ENCODE measurements around the gene NCAM2. TPM values are rescaled to one million over a fixed set of nuclear protein-coding genes. Genes with fewer than 3 reads are reported as not detected.

NCAM2 gene
- total and polyA plus RNA-seq, 2 experiments from 2014 or later = 0.36 to 0.83 TPM

- H3K27me3 ChIP-seq (ENCODE audit: insufficient read depth) = no peaks in the 10 kb centered on the region
Observed at GRCh38 chr21:21415741-21416140, 417.5 kb downstream of the NCAM2 start.

More at GRCh38 chr21:21415741-21416140, 417.5 kb downstream of the NCAM2 start:
- no peak overlapping the region for H2AFZ ChIP-seq
- no peaks in the 10 kb centered on the region for H3K36me3 ChIP-seq (ENCODE audit: insufficient read depth)
- H4K20me1 ChIP-seq (replicated peaks; ENCODE audit: insufficient read depth) = no peaks in the 10 kb centered on the region
- TF ChIP-seq ZNF114 (CRISPR knock-in tag; IDR thresholded peaks at IDR 0.05) (no peak), CREB1 (CRISPR knock-in tag; IDR thresholded peaks at IDR 0.05; ENCODE audit: low read depth) (no peak), REST (IDR thresholded peaks at IDR 0.05; ENCODE audit: unreplicated experiment) (no peak), POLR2AphosphoS5 (IDR thresholded peaks at IDR 0.05; ENCODE audit: low read depth) (no peak), ZNF462 (CRISPR knock-in tag; IDR thresholded peaks at IDR 0.05) (no peak), ZNF331 (CRISPR knock-in tag; IDR thresholded peaks at IDR 0.05; ENCODE audit: low read depth) (no peak), EZH2 (IDR thresholded peaks at IDR 0.05; ENCODE audit: low read depth, unreplicated experiment) (no peak), EZH2phosphoT487 (IDR thresholded peaks at IDR 0.05; ENCODE audit: unreplicated experiment) (no peak), NANOG (IDR thresholded peaks at IDR 0.05; ENCODE audit: borderline replicate concordance) (no peak), JUNB (IDR thresholded peaks at IDR 0.05; ENCODE audit: unreplicated experiment) (no peak), STAT1 (IDR thresholded peaks at IDR 0.05; ENCODE audit: unreplicated experiment) (no peak), ETS1 (IDR thresholded peaks at IDR 0.05) (no peak), CTCF (conservative IDR thresholded peaks at IDR 0.05; ENCODE audit: low read depth in 2 of 2) (no peak)
- no peaks in the 10 kb centered on the region for H3F3A ChIP-seq (replicated peaks; ENCODE audit: low read depth)
- H3K4me3 ChIP-seq = no peak overlapping the region
- Mint-ChIP-seq H3K4me3 (no peak overlapping the region), H3K9me3 (no peaks in the 10 kb centered on the region), H3K4me1 (no peaks in the 10 kb centered on the region), H3K27ac (no peak overlapping the region), H3K36me3 (ENCODE audit: low read depth) (no peaks in the 10 kb centered on the region), H3K27me3 (ENCODE audit: insufficient read depth, low read depth, poor library complexity) (no peaks in the 10 kb centered on the region)
- H3K27ac ChIP-seq (ENCODE audit: low read depth) = no peak overlapping the region
- no peaks in the 10 kb centered on the region for H3K79me2 ChIP-seq (replicated peaks; ENCODE audit: insufficient read depth)
- no peaks in the 10 kb centered on the region for H3K9me2 ChIP-seq (ENCODE audit: insufficient read depth)
- H3K4me1 ChIP-seq (ENCODE audit: insufficient read depth) = no peaks in the 10 kb centered on the region
- H3K4me2 ChIP-seq = no peak overlapping the region
- ATAC-seq (no peak), DNase-seq (ENCODE audit: low spot score) (no peak)

All from GM23338 (cell line).